ENCODE results near the gene CLPTM1L.

CLPTM1L gene

DNA sequence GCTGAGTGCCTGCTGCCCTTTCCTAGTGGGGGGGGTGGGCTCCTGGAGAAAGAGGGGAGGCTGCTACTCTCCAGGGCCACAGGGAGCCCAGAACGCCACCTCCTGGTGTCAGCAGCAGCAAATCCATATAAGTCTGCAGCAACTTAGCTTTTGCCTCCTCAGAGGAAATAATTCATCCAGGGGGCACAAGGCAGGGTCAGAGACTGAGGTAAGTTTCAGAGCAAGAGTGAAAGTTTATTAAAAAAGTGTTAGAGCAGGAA is 4.0 kb upstream of the CLPTM1L start:
- Histone ChIP-seq H3K9ac (ENCODE audit: low read length) (no peak overlapping the region), H3K27me3 (ENCODE audit: insufficient read depth, low read length, poor library complexity) (no peaks in the 10 kb centered on the region), H3K27ac (ENCODE audit: low read depth, low read length) (no peak overlapping the region), H4K5ac (ENCODE audit: low read length) (no peak overlapping the region), H3K36me3 (ENCODE audit: control insufficient read depth, insufficient read depth, low read length) (no peaks in the 10 kb centered on the region), H3K4me3 (ENCODE audit: low read length) (no peak overlapping the region), H2BK15ac (replicated peaks; ENCODE audit: low read depth) (no peak overlapping the region), H3K4me1 (ENCODE audit: control insufficient read depth, low read depth, low read length) (peaks cover 1% of the 10 kb centered on the region), H3K18ac (ENCODE audit: low read length) (no peak overlapping the region), H2AK5ac (ENCODE audit: low read length) (no peak overlapping the region), H3K4ac (ENCODE audit: low read depth, low read length) (no peak overlapping the region), H4K8ac (ENCODE audit: low read depth, low read length) (no peak overlapping the region), H3K56ac (ENCODE audit: low read length) (no peak overlapping the region), H2BK5ac (ENCODE audit: low read length) (no peak overlapping the region), H3K23ac (ENCODE audit: low read length) (no peak overlapping the region), H3K79me2 (ENCODE audit: control insufficient read depth, insufficient read depth, low read length) (peaks cover 7% of the 10 kb centered on the region), H2BK120ac (ENCODE audit: low read depth, low read length) (no peak overlapping the region), H3K79me1 (ENCODE audit: low read length) (peaks cover 3% of the 10 kb centered on the region), H3K4me2 (ENCODE audit: low read length) (no peak overlapping the region)
- DNase-seq = peak; percentile 10
- no CpG with 5 or more reads among the region's 1 CpG for WGBS (ENCODE audit: extremely low coverage, insufficient coverage, low lambda C conversion rate)

GRCh38 chr5:1347571-1347970 is 2.7 kb upstream of the CLPTM1L start:
- DNase-seq = no peak
- no peak overlapping the region for H2BK120ac ChIP-seq (ENCODE audit: low read depth, low read length)

GRCh38 chr5:1346627-1347440 is 1.9 kb upstream of the CLPTM1L start:
- Histone ChIP-seq H3K27me3 (ENCODE audit: insufficient read depth, low read length, poor library complexity) (no peaks in the 10 kb centered on the region), H3K4me1 (ENCODE audit: control insufficient read depth, low read depth, low read length) (peaks cover 2% of the 10 kb centered on the region), H3K79me1 (ENCODE audit: low read length) (peaks cover 10% of the 10 kb centered on the region), H2BK120ac (ENCODE audit: low read depth, low read length) (no peak overlapping the region), H4K5ac (ENCODE audit: low read length) (no peak overlapping the region), H3K9ac (ENCODE audit: low read length) (no peak overlapping the region), H3K27ac (ENCODE audit: low read depth, low read length) (no peak overlapping the region), H3K4me2 (ENCODE audit: low read length) (no peak overlapping the region), H3K79me2 (ENCODE audit: control insufficient read depth, insufficient read depth, low read length) (peaks cover 11% of the 10 kb centered on the region), H2BK15ac (replicated peaks; ENCODE audit: low read depth) (no peak overlapping the region), H3K18ac (ENCODE audit: low read length) (no peak overlapping the region), H3K36me3 (ENCODE audit: control insufficient read depth, insufficient read depth, low read length) (peaks cover 2% of the 10 kb centered on the region), H2BK5ac (ENCODE audit: low read length) (no peak overlapping the region), H4K8ac (ENCODE audit: low read depth, low read length) (no peak overlapping the region), H3K56ac (ENCODE audit: low read length) (no peak overlapping the region), H2AK5ac (ENCODE audit: low read length) (no peak overlapping the region), H3K23ac (ENCODE audit: low read length) (no peak overlapping the region), H3K4me3 (ENCODE audit: low read length) (no peak overlapping the region), H3K4ac (ENCODE audit: low read depth, low read length) (no peak overlapping the region)
- no peak for DNase-seq
- WGBS (ENCODE audit: extremely low coverage, insufficient coverage, low lambda C conversion rate) = no CpG with 5 or more reads among the region's 21 CpGs

More at GRCh38 chr5:1347571-1347970, 2.7 kb upstream of the CLPTM1L start:
- Histone ChIP-seq H4K5ac (ENCODE audit: low read length) (no peak overlapping the region), H3K4me3 (ENCODE audit: low read length) (no peak overlapping the region), H2AK5ac (ENCODE audit: low read length) (no peak overlapping the region), H3K79me1 (ENCODE audit: low read length) (peaks cover 8% of the 10 kb centered on the region), H3K56ac (ENCODE audit: low read length) (no peak overlapping the region), H2BK5ac (ENCODE audit: low read length) (no peak overlapping the region), H3K4me2 (ENCODE audit: low read length) (no peak overlapping the region), H3K9ac (ENCODE audit: low read length) (no peak overlapping the region), H3K23ac (ENCODE audit: low read length) (no peak overlapping the region), H3K4ac (ENCODE audit: low read depth, low read length) (no peak overlapping the region), H3K79me2 (ENCODE audit: control insufficient read depth, insufficient read depth, low read length) (peaks cover 11% of the 10 kb centered on the region), H3K27me3 (ENCODE audit: insufficient read depth, low read length, poor library complexity) (no peaks in the 10 kb centered on the region), H2BK15ac (replicated peaks; ENCODE audit: low read depth) (no peak overlapping the region), H3K36me3 (ENCODE audit: control insufficient read depth, insufficient read depth, low read length) (no peaks in the 10 kb centered on the region), H3K27ac (ENCODE audit: low read depth, low read length) (no peak overlapping the region), H3K4me1 (ENCODE audit: control insufficient read depth, low read depth, low read length) (peaks cover 2% of the 10 kb centered on the region), H3K18ac (ENCODE audit: low read length) (no peak overlapping the region), H4K8ac (ENCODE audit: low read depth, low read length) (no peak overlapping the region)
- WGBS (ENCODE audit: extremely low coverage, insufficient coverage, low lambda C conversion rate) = no CpG with 5 or more reads among the region's 10 CpGs

GRCh38 chr5:1345876-1346626 is 1.2 kb upstream of the CLPTM1L start:
- no CpG with 5 or more reads among the region's 27 CpGs for WGBS (ENCODE audit: extremely low coverage, insufficient coverage, low lambda C conversion rate)
- H4K8ac ChIP-seq (ENCODE audit: low read depth, low read length) = no peak overlapping the region
- H3K4me1 ChIP-seq (ENCODE audit: control insufficient read depth, low read depth, low read length) = peaks cover 2% of the 10 kb centered on the region
- peaks cover 8% of the 10 kb centered on the region for H3K36me3 ChIP-seq (ENCODE audit: control insufficient read depth, insufficient read depth, low read length)
- H3K4ac ChIP-seq (ENCODE audit: low read depth, low read length) = no peak overlapping the region
- H4K5ac ChIP-seq (ENCODE audit: low read length) = no peak overlapping the region
- peaks cover 10% of the 10 kb centered on the region for H3K79me1 ChIP-seq (ENCODE audit: low read length)
- no peak overlapping the region for H3K18ac ChIP-seq (ENCODE audit: low read length)
- H3K27ac ChIP-seq (ENCODE audit: low read depth, low read length) = no peak overlapping the region
- no peak overlapping the region for H2BK120ac ChIP-seq (ENCODE audit: low read depth, low read length)
- no peaks in the 10 kb centered on the region for H3K27me3 ChIP-seq (ENCODE audit: insufficient read depth, low read length, poor library complexity)
- H2BK5ac ChIP-seq (ENCODE audit: low read length) = no peak overlapping the region
- H3K9ac ChIP-seq (ENCODE audit: low read length) = peak overlapping the region; percentile 85
- no peak overlapping the region for H2AK5ac ChIP-seq (ENCODE audit: low read length)
- H3K56ac ChIP-seq (ENCODE audit: low read length) = peak overlapping the region; percentile 87
- H2BK15ac ChIP-seq (replicated peaks; ENCODE audit: low read depth) = no peak overlapping the region
- H3K23ac ChIP-seq (ENCODE audit: low read length) = no peak overlapping the region
- peaks cover 11% of the 10 kb centered on the region for H3K79me2 ChIP-seq (ENCODE audit: control insufficient read depth, insufficient read depth, low read length)
- H3K4me2 ChIP-seq (ENCODE audit: low read length) = peak overlapping the region; percentile 63
- peak overlapping the region; percentile 53 for H3K4me3 ChIP-seq (ENCODE audit: low read length)
- DNase-seq = no peak

DNA sequence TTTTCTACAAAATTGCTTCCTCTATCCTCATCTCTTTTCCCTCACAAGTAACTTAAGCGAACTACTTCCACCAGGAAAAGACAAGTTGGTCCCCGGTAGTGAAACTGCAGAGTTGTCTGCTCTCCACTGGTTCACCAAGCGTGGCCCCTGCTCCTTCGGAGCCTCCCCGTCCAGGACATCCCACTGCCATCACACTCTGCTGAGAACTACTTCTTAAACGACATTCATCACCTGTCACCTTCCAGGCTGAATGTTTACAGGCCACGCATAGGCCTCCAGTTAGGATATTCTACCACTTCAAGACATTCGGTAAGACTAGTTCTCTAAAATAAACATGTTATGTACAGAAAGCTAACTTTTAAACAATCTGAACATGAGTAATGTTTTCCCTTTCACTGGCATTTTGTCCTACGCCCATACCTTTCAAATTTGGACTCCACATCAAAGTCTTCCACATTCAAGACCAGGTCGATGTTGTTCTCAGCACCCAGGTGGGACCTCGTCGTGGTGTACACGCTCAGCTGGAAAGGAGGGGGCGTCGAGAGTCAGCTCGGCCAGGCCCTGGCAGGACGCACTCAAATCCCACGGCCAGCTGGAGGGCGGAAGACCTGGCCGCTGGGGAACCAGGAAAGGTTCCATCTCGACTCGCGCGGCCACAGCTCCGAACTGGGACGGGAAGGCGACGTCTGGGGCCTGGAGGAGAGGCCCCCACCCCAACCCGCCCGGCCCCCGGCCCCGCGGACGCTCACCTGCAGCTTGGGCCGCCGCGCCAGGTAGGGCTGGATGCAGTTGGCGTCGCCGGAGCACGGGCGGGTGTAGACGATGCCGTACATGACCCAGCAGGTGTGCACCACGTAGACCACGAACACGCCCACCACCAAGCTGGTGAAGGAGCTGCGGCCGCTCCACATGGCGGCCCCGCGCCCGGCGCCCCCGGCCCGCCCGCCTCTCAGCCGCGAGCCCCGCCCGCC is 683 bp downstream of the CLPTM1L start:
- WGBS (ENCODE audit: extremely low coverage, insufficient coverage, low lambda C conversion rate) = no CpG with 5 or more reads among the region's 61 CpGs
- peaks cover 13% of the 10 kb centered on the region for H3K36me3 ChIP-seq (ENCODE audit: control insufficient read depth, insufficient read depth, low read length)
- peak; percentile 27 for DNase-seq

More for the DNA sequence above, 683 bp downstream of the CLPTM1L start:
- H2BK15ac ChIP-seq (replicated peaks; ENCODE audit: low read depth) = no peak overlapping the region
- peaks cover 11% of the 10 kb centered on the region for H3K79me2 ChIP-seq (ENCODE audit: control insufficient read depth, insufficient read depth, low read length)
- H4K8ac ChIP-seq (ENCODE audit: low read depth, low read length) = no peak overlapping the region
- peak overlapping the region; percentile 45 for H3K23ac ChIP-seq (ENCODE audit: low read length)
- H3K79me1 ChIP-seq (ENCODE audit: low read length) = peaks cover 11% of the 10 kb centered on the region
- H4K5ac ChIP-seq (ENCODE audit: low read length) = no peak overlapping the region
- H3K9ac ChIP-seq (ENCODE audit: low read length) = peak overlapping the region; percentile 88
- peak overlapping the region; percentile 95 for H3K56ac ChIP-seq (ENCODE audit: low read length)
- H3K27ac ChIP-seq (ENCODE audit: low read depth, low read length) = no peak overlapping the region
- H2BK120ac ChIP-seq (ENCODE audit: low read depth, low read length) = no peak overlapping the region
- peak overlapping the region; percentile 90 for H3K4me2 ChIP-seq (ENCODE audit: low read length)
- H2AK5ac ChIP-seq (ENCODE audit: low read length) = no peak overlapping the region
- H2BK5ac ChIP-seq (ENCODE audit: low read length) = no peak overlapping the region
- no peak overlapping the region for H3K4ac ChIP-seq (ENCODE audit: low read depth, low read length)
- peaks cover 2% of the 10 kb centered on the region for H3K4me1 ChIP-seq (ENCODE audit: control insufficient read depth, low read depth, low read length)
- peak overlapping the region; percentile 92 for H3K4me3 ChIP-seq (ENCODE audit: low read length)
- no peaks in the 10 kb centered on the region for H3K27me3 ChIP-seq (ENCODE audit: insufficient read depth, low read length, poor library complexity)
- peak overlapping the region; percentile 55 for H3K18ac ChIP-seq (ENCODE audit: low read length)

Measured in mesendoderm (in vitro differentiated cells).